ENCODE data around the gene INHA.

DNA sequence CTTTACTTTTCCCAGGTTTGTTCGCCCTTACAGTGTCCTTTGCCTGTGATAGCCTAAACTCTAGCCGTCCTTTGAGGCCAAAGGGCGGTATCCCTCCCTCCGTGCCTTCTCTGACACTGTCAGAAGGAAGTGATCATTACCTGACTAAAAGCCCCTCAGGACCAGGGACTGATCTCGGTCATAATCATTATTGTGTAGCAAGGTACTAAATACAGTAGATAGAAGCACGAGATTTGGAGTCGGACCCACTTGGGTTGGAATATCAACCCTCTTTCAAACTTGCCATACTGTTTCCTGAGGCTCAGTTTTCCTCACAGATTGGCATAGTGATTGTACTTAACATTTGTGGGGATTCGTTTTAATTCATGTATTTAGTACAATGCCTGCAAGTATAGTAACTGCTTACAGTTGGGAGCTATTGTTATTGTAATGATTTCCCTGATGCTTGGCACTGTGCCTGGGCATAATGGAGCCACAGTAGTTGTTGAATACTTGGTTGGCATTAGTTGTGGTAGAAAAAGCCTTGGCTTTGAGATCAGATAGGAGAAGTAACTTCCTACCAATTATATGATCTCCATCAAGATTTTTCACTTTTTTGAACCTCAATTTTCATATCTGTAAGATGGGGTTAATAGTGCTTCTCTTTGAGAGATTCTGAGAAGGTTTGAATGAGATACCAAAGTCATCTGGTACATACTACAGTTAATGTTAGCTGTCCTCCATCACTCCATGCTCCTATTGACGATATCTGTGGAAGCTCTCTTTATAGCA lies 26.4 kb downstream of the INHA start:
- no peak for TF ChIP-seq CTCF (IDR thresholded peaks at IDR 0.05)
- TF ChIP-seq POLR2A (IDR thresholded peaks at IDR 0.05): no peak

Measured in right lobe of liver (tissue), 4 donors.